K562 (cell line): Measurements from ENCODE around the gene SPON1.
A peak's percentile ranks its signal among the peaks of the same experiment; 100 is the strongest.

Source experiments
- ATF2 ChIP-seq: sonication (generic); formaldehyde crosslinking; IDR thresholded peaks from 2 replicates; pipeline ENCODE4 v1.8.1; 2022; ENCODE audit warnings: missing genetic modification reagents
- CEBPZ ChIP-seq: fragments of 150-350 bp; IDR thresholded peaks from 2 replicates; pipeline ENCODE4 v1.6.1; 2014; ENCODE audit warnings: low read depth, mild to moderate bottlenecking, low read length, borderline replicate concordance
- CTCF ChIP-seq, 3 experiments: IDR thresholded peaks in 2 of 3; conservative IDR thresholded peaks in 1 of 3; 2 replicates each; pipeline ENCODE4 v1.5.1; 2011 to 2012; ENCODE audit warnings: low read length in 3 of 3, mild to moderate bottlenecking in 3 of 3, control low read depth in 2 of 3, improper control_type of control experiment in 1 of 3, inconsistent platforms in 1 of 3, low read depth in 1 of 3, mixed read lengths in 1 of 3, moderate library complexity in 1 of 3; ENCODE audit not compliant: insufficient read depth in 2 of 3
- EZH2 ChIP-seq: IDR thresholded peaks from 2 replicates; pipeline ENCODE4 v1.6.1; 2012; ENCODE audit warnings: low read depth, mild to moderate bottlenecking, inconsistent platforms, low read length, borderline replicate concordance
- MITF ChIP-seq: IDR thresholded peaks from 2 replicates; pipeline ENCODE4 v1.6.1; 2014; ENCODE audit warnings: antibody characterized with exemption
- MLLT1 ChIP-seq, 2 experiments: fragments of 450-650 bp; IDR thresholded peaks; 2 replicates each; pipeline ENCODE4 v1.6.1; 2016
- POLR2A ChIP-seq: fragments of 450-650 bp; conservative IDR thresholded peaks from 2 replicates; pipeline ENCODE4 v1.6.1; 2016
- POLR2AphosphoS5 ChIP-seq: IDR thresholded peaks from 2 replicates; pipeline ENCODE4 v1.6.1; 2011; ENCODE audit warnings: mild to moderate bottlenecking, low read depth, low read length, moderate library complexity; ENCODE audit not compliant: control insufficient read depth, insufficient read depth
- SIN3A ChIP-seq, 2 experiments: fragments of 150-350 bp in 1 of 2; IDR thresholded peaks; 2 replicates each; pipeline ENCODE4 v1.6.1; 2011 to 2016; ENCODE audit warnings: borderline replicate concordance in 2 of 2, low read depth in 2 of 2, low read length in 2 of 2, mild to moderate bottlenecking in 2 of 2, moderate library complexity in 2 of 2; ENCODE audit not compliant: control insufficient read depth in 1 of 2
- SMAD3 ChIP-seq: fragments of 450-650 bp; formaldehyde crosslinking; conservative IDR thresholded peaks from 2 replicates; pipeline ENCODE4 v1.4.0; 2020; ENCODE audit warnings: mild to moderate bottlenecking
- STAT6 ChIP-seq: sonication (generic); formaldehyde crosslinking; IDR thresholded peaks from 2 replicates; pipeline ENCODE4 v1.8.1; 2023; ENCODE audit warnings: mild to moderate bottlenecking, missing genetic modification reagents
- TCF7L2 ChIP-seq: fragments of 150-350 bp; IDR thresholded peaks from 2 replicates; pipeline ENCODE4 v1.6.1; 2016; ENCODE audit warnings: low read depth, mild to moderate bottlenecking, low read length, moderate library complexity

GRCh38 chr11:14127679-14128078 is 165.2 kb downstream of the SPON1 start:
- TF ChIP-seq CTCF (IDR thresholded peaks at IDR 0.05 in 2 of 3, conservative IDR thresholded peaks at IDR 0.05 in 1 of 3; ENCODE audit: insufficient read depth in 2 of 3, low read depth in 1 of 3, low read length in 3 of 3): peak in 2 of 3 experiments; percentile 11 to 13; a peak in 2 of 6 replicates
- no peak for TF ChIP-seq POLR2AphosphoS5
- no peak for TF ChIP-seq STAT6 (CRISPR knock-in tag)
- no peak for TF ChIP-seq SMAD3 (CRISPR knock-in tag)
- no peak for TF ChIP-seq ATF2 (CRISPR knock-in tag)
- no peak for TF ChIP-seq POLR2A
- TF ChIP-seq CEBPZ: no peak
- TF ChIP-seq SIN3A (IDR thresholded peaks at IDR 0.05; ENCODE audit: borderline replicate concordance in 2 of 2, control insufficient read depth in 1 of 2, low read depth in 2 of 2, low read length in 2 of 2): no peak
- no peak for TF ChIP-seq MLLT1 (IDR thresholded peaks at IDR 0.05)
- TF ChIP-seq TCF7L2: no peak
- TF ChIP-seq EZH2: no peak
- no peak for TF ChIP-seq MITF
